ENCODE data around the gene HBM.
"Not testable (repeated sequence)": the region's sequence is repeated elsewhere in the genome, so short reads cannot be mapped to it uniquely, and the experiment has no call there.

HBM gene

DNA sequence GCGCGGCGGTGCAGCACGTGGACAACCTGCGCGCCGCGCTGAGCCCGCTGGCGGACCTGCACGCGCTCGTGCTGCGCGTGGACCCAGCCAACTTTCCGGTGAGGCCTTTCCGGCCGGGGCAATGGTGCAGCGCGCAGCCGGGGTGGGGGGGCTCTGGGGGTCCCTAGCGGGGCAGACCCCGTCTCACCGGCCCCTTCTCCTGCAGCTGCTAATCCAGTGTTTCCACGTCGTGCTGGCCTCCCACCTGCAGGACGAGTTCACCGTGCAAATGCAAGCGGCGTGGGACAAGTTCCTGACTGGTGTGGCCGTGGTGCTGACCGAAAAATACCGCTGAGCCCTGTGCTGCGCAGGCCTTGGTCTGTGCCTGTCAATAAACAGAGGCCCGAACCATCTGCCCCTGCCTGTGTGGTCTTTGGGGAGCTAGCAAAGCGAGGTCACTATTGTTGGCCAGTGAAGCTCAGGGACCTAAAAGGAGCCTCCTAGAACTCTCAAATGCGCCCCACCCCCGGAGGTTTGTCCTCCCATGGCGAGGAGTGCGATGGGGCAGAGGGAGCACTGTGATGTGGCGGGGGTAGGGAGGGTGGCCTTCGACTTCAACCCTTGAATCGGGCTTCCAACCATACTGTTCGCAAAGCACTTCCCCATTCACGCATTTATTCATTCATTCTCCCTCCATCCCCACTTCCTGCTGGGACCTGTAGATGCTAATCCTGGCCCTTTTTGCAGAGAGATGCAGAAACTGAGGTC, 770 bp downstream of the HBM start:
- no peak overlapping the region for H3K4me3 ChIP-seq (ENCODE audit: low read length)
- TF ChIP-seq, protein P1, sequence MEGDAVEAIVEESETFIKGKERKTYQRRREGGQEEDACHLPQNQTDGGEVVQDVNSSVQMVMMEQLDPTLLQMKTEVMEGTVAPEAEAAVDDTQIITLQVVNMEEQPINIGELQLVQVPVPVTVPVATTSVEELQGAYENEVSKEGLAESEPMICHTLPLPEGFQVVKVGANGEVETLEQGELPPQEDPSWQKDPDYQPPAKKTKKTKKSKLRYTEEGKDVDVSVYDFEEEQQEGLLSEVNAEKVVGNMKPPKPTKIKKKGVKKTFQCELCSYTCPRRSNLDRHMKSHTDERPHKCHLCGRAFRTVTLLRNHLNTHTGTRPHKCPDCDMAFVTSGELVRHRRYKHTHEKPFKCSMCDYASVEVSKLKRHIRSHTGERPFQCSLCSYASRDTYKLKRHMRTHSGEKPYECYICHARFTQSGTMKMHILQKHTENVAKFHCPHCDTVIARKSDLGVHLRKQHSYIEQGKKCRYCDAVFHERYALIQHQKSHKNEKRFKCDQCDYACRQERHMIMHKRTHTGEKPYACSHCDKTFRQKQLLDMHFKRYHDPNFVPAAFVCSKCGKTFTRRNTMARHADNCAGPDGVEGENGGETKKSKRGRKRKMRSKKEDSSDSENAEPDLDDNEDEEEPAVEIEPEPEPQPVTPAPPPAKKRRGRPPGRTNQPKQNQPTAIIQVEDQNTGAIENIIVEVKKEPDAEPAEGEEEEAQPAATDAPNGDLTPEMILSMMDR (conservative IDR thresholded peaks at IDR 0.05; ENCODE audit: low read depth, low read length): no peak
- no peak for DNase-seq (ENCODE audit: low read depth)

DNA sequence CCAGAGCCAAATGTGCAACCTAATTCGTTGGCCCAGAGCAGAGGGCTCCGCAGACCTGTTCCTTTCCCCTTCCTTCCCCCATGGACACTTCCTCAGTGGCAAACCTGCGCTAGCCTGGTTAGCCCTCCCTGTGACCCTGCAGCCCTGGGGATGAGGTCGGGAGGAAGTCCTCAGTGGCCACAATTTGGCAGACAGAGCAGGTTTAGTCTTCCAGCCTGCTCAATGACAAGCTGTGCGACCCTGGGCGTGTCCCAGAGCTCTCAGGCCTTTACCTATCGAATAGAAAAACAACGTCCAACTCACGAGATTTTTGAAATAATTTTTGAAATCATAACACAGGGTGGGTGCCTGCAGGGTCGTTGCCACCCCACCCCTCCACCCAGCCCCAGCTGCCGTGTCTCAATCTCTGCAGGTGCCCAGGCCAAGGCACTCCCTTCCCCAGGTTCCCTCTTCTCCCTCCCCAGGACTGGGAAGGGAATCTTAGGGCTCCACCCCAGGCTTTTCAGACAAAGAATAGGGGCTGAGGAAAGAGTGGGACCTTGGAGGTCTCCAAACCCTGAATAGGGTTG, 1.4 kb downstream of the HBM start:
- DNase-seq (ENCODE audit: low read depth): no peak
- TF ChIP-seq, protein P1 (conservative IDR thresholded peaks at IDR 0.05; ENCODE audit: low read depth, low read length): no peak

DNA sequence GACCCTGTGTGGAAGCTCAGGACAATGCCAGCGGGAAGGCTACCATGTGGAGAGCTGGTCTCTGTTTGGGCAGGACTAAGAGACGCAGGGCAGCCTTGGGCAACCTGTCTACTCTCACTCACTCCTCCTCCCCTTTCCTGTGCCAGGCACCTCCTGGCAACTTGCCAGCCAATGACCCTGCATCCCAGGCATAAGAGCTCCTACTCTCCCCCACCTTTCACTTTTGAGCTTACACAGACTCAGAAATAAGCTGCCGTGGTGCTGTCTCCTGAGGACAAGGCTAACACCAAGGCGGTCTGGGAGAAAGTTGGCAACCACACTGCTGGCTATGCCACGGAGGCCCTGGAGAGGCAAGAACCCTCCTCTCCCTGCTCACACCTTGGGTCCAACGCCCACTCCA, 2.6 kb downstream of the HBM start:
- no peak overlapping the region for H3K4me3 ChIP-seq (ENCODE audit: low read length)
- TF ChIP-seq, protein P1 (conservative IDR thresholded peaks at IDR 0.05; ENCODE audit: low read depth, low read length): no peak
- DNase-seq (ENCODE audit: low read depth): no peak

More for the DNA sequence above, 1.4 kb downstream of the HBM start:
- H3K4me3 ChIP-seq (ENCODE audit: low read length): no peak overlapping the region

DNA sequence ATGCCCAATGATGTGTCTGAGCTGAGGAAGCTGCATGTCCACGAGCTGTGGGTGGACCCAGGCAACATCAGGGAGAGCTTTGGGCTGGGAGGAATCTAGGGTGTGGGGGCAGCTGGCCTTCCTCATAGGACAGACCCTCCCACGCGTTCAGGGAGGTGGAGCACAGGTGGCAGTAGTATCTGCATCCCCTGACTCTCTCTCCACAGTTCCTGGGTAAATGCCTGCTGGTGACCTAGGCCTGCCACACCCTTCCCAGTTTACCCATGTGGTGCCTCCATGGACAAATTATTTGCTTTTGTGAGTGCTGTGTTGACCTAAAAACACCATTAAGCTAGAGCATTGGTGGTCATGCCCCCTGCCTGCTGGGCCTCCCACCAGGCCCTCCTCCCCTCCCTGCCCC, 3.2 kb downstream of the HBM start:
- DNase-seq (ENCODE audit: low read depth): no peak
- no peak overlapping the region for H3K4me3 ChIP-seq (ENCODE audit: low read length)
- TF ChIP-seq, protein P1 (conservative IDR thresholded peaks at IDR 0.05; ENCODE audit: low read depth, low read length): no peak

DNA sequence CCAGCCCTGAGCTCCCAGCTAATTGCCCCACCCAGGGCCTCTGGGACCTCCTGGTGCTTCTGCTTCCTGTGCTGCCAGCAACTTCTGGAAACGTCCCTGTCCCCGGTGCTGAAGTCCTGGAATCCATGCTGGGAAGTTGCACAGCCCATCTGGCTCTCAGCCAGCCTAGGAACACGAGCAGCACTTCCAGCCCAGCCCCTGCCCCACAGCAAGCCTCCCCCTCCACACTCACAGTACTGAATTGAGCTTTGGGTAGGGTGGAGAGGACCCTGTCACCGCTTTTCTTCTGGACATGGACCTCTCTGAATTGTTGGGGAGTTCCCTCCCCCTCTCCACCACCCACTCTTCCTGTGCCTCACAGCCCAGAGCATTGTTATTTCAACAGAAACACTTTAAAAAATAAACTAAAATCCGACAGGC, 4.3 kb downstream of the HBM start:
- H3K4me3 ChIP-seq (ENCODE audit: low read length): not testable (repeated sequence)

DNA sequence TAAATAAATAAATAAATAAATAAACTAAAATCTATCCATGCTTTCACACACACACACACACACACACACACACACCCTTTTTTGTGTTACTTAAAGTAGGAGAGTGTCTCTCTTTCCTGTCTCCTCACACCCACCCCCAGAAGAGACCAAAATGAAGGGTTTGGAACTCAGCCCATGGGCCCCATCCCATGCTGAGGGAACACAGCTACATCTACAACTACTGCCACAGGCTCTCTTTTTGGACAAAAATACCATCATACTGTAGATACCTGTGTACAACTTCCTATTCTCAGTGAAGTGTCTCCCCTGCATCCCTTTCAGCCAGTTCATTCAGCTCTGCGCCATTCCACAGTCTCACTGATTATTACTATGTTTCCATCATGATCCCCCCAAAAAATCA, 5.0 kb downstream of the HBM start:
- no peak for DNase-seq (ENCODE audit: low read depth)
- TF ChIP-seq, protein P1 (conservative IDR thresholded peaks at IDR 0.05; ENCODE audit: low read depth, low read length): no peak
- H3K4me3 ChIP-seq (ENCODE audit: low read length): no peak overlapping the region

More for the DNA sequence above, 4.3 kb downstream of the HBM start:
- not testable (repeated sequence) for DNase-seq (ENCODE audit: low read depth)

DNA sequence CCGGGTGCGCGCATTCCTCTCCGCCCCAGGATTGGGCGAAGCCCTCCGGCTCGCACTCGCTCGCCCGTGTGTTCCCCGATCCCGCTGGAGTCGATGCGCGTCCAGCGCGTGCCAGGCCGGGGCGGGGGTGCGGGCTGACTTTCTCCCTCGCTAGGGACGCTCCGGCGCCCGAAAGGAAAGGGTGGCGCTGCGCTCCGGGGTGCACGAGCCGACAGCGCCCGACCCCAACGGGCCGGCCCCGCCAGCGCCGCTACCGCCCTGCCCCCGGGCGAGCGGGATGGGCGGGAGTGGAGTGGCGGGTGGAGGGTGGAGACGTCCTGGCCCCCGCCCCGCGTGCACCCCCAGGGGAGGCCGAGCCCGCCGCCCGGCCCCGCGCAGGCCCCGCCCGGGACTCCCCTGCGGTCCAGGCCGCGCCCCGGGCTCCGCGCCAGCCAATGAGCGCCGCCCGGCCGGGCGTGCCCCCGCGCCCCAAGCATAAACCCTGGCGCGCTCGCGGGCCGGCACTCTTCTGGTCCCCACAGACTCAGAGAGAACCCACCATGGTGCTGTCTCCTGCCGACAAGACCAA, 6.7 kb downstream of the HBM start, which contains the start of gene HBA2:
Gene HBA2 (plus strand): TSS at position 503 of the 568 bp plus-strand sequence. CDS start 37 bp downstream, at position 540.
- not testable (repeated sequence) for DNase-seq (ENCODE audit: low read depth); H3K4me3 ChIP-seq (ENCODE audit: low read length)

DNA sequence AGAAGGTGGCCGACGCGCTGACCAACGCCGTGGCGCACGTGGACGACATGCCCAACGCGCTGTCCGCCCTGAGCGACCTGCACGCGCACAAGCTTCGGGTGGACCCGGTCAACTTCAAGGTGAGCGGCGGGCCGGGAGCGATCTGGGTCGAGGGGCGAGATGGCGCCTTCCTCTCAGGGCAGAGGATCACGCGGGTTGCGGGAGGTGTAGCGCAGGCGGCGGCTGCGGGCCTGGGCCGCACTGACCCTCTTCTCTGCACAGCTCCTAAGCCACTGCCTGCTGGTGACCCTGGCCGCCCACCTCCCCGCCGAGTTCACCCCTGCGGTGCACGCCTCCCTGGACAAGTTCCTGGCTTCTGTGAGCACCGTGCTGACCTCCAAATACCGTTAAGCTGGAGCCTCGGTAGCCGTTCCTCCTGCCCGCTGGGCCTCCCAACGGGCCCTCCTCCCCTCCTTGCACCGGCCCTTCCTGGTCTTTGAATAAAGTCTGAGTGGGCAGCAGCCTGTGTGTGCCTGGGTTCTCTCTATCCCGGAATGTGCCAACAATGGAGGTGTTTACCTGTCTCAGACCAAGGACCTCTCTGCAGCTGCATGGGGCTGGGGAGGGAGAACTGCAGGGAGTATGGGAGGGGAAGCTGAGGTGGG, 7.6 kb downstream of the HBM start:
- DNase-seq (ENCODE audit: low read depth); H3K4me3 ChIP-seq (ENCODE audit: low read length): not testable (repeated sequence)

DNA sequence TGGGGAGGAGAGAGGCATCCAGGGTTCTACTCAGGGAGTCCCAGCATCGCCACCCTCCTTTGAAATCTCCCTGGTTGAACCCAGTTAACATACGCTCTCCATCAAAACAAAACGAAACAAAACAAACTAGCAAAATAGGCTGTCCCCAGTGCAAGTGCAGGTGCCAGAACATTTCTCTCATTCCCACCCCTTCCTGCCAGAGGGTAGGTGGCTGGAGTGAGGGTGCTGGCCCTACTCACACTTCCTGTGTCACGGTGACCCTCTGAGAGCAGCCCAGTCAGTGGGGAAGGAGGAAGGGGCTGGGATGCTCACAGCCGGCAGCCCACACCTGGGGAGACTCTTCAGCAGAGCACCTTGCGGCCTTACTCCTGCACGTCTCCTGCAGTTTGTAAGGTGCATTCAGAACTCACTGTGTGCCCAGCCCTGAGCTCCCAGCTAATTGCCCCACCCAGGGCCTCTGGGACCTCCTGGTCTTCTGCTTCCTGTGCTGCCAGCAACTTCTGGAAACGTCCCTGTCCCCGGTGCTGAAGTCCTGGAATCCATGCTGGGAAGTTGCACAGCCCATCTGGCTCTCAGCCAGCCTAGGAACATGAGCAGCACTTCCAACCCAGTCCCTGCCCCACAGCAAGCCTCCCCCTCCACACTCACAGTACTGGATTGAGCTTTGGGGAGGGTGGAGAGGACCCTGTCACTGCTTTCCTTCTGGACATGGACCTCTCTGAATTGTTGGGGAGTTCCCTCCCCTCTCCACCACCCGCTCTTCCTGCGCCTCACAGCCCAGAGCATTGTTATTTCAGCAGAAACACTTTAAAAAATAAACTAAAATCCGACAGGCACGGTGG, 8.4 kb downstream of the HBM start:
- not testable (repeated sequence) for DNase-seq (ENCODE audit: low read depth)

More for the DNA sequence above, 8.4 kb downstream of the HBM start:
- H3K4me3 ChIP-seq (ENCODE audit: low read length): not testable (repeated sequence)

Data from retinal pigment epithelial cell (primary cell).